HT-29 (cell line): ENCODE results near the gene AMHR2. TPM values are rescaled to one million over a fixed set of nuclear protein-coding genes. Genes with fewer than 3 reads are reported as not detected.
"Not testable (repeated sequence)": the region's sequence is repeated elsewhere in the genome, so short reads cannot be mapped to it uniquely, and the experiment has no call there.

Experiments used
- DNase-seq: peaks from one replicate; pipeline ENCODE4 v3.0.0-alpha.2; 2015; ENCODE audit warnings: low spot score
- total RNA-seq: library from RNA; depleted of rRNA; stranded (reverse); fragments of >200 nt; shearing (Covaris generic); gene quantifications from 2 replicates; pipeline ENCODE4 v1.2.3, GENCODE V29; 2014

AMHR2 gene
- total RNA-seq, 1 experiment from 2014 or later: not detected

GRCh38 chr12:53414756-53415417 lies 8.8 kb upstream of the AMHR2 start:
- DNase-seq: no peak

- not testable (repeated sequence) for DNase-seq
These were observed 7.8 kb upstream of the AMHR2 start for GRCh38 chr12:53415752-53416389.

GRCh38 chr12:53417291-53417816 lies 6.3 kb upstream of the AMHR2 start:
- not testable (repeated sequence) for DNase-seq

GRCh38 chr12:53418221-53418620 lies 5.4 kb upstream of the AMHR2 start:
- no peak for DNase-seq

GRCh38 chr12:53419756-53420155 lies 3.9 kb upstream of the AMHR2 start:
- peak; percentile 10 for DNase-seq

- not testable (repeated sequence) for DNase-seq
These were observed 1.4 kb upstream of the AMHR2 start for GRCh38 chr12:53422247-53422646.

GRCh38 chr12:53424626-53425514 lies 1.2 kb downstream of the AMHR2 start:
- no peak for DNase-seq

GRCh38 chr12:53425515-53426150 lies 2.0 kb downstream of the AMHR2 start:
- DNase-seq: no peak

- DNase-seq: peak; percentile 67
These were observed 4.4 kb downstream of the AMHR2 start for GRCh38 chr12:53427905-53428594.

GRCh38 chr12:53428741-53429140 lies 5.1 kb downstream of the AMHR2 start:
- no peak for DNase-seq

- no peak for DNase-seq
These were observed 6.5 kb downstream of the AMHR2 start for GRCh38 chr12:53430116-53430515.

GRCh38 chr12:53431187-53431586 lies 7.5 kb downstream of the AMHR2 start:
- no peak for DNase-seq

GRCh38 chr12:53435326-53435725 lies 11.7 kb downstream of the AMHR2 start:
- DNase-seq: not testable (repeated sequence)

- not testable (repeated sequence) for DNase-seq
These were observed 15.9 kb downstream of the AMHR2 start for GRCh38 chr12:53439582-53439981.

- peak; percentile 99 for DNase-seq
These were observed 17.6 kb downstream of the AMHR2 start, which contains the start of gene PRR13 for GRCh38 chr12:53441040-53441833. TSS of gene PRR13 (plus strand) at chr12:53441734. CDS start at chr12:53442715, 981 bp downstream.

- no peak for DNase-seq
These were observed 20.3 kb downstream of the AMHR2 start for GRCh38 chr12:53443955-53444354.

- DNase-seq: not testable (repeated sequence)
These were observed 21.1 kb downstream of the AMHR2 start for GRCh38 chr12:53444593-53445325.

- DNase-seq: no peak
These were observed 27.3 kb downstream of the AMHR2 start for GRCh38 chr12:53450936-53451335.

GRCh38 chr12:53451661-53452158 lies 28.1 kb downstream of the AMHR2 start, which contains the start of gene PCBP2:
TSS of gene PCBP2 (plus strand) at chr12:53452102. CDS start at chr12:53454801, 2,699 bp downstream.
- DNase-seq: peak; percentile 99
